GM18868 (cell line): ENCODE data around the gene SYCE3.

Experiments
- ATAC-seq: cut with Tn5 transposase; IDR thresholded peaks from one replicate; pipeline ENCODE4 v1.9.1; 2021; ENCODE audit warnings: mild to moderate bottlenecking, moderate library complexity; ENCODE audit not compliant: unreplicated experiment

SYCE3 gene

DNA sequence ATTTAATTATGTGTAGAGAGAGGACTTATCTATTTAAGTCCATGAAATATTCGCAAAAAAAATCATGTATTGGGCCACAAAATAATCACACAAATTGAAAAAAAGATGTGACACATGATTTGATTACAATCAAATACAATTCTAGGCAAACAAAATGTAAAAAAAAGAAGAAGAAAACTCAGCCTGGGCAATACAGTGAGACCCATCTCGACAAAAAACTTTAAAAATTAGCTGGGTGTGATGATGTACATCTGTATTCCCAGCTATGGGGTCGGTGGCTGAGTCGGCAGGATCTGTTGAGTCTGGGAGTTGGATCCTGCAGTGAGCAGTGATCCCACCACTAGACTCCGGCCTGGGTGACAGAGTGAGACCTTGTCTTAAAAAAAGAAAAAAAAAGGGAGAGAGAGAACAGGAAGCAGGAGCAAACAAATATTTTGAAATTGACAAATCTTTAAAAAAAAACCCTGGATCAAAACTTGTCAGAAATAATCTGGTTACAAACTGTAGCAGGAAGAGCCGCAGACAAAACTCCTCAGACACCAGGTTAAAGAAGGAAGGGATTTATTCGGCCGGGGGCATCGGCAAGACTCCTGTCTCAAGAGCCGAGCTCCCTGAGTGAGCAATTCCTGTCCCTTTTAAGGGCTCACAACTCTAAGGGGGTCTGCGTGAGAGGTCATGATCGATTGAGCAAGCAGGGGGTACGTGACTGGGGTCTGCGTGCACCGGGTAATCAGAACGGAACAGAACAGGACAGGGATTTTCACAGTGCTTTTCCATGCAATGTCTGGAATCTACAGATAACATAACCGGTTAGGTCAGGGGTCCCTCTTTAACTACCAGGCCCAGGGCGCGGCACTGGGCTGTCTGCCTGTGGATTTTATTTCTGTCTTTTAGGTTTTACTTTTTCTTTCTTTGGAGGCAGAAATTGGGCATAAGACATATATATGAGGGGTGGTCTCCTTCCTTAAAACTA lies 29.6 kb downstream of the SYCE3 start:
- no peak for ATAC-seq

DNA sequence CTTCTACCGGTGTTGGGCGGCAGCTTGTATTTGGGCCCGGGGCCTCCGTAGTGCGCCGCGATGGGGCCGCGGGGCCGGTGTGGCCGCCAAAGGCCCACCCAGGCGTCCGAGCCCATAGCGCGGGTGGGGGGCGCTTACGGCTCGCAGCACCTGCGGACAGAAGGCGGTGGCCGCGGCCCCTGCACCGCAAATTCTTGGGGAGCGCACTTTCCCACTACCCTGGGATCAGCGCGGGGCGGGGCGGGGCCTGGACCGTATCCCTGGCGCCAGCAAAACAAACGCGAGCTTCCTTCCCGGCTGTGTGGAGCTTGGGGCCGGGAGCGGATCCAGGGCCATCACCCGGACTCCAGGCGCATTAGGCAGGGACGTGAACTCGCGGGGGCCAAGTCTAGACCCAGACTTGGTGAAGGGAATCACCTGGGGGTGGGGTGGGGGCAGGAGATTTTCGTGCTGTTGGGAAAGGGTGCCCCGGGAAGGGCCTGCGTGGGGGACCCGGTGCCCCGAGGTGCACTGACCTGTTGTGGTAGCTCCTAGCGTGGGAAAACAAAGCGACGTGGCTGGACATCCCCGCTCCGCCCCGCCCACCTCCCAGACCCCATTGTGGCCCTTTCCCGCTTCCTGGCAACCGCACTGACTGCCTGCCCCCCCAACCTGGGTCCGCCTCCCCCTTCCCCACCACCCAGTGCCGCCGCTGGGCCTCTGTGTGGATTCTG lies 30.6 kb downstream of the SYCE3 start:
- no peak for ATAC-seq

DNA sequence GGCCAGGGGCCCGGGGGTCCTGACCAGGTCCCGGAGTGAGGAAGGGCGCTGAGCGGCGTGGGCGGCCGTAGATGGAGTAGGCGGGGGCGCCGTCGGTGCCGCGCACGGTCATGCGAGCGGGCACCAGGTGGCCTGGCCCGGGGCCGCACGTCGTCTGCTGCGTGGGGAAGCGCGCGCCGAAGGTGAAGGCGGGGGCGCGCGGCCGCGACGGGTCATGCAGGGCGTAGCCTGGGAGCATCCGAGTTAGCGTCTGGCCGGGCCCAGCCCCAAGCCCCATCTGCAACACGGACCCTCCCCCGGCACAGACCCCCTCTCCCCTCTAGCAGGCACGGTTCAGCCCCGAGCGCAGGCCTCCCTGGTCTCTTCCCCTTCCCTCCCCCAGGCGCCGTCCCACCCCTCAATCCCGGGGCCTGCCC lies 31.2 kb downstream of the SYCE3 start:
- no peak for ATAC-seq

DNA sequence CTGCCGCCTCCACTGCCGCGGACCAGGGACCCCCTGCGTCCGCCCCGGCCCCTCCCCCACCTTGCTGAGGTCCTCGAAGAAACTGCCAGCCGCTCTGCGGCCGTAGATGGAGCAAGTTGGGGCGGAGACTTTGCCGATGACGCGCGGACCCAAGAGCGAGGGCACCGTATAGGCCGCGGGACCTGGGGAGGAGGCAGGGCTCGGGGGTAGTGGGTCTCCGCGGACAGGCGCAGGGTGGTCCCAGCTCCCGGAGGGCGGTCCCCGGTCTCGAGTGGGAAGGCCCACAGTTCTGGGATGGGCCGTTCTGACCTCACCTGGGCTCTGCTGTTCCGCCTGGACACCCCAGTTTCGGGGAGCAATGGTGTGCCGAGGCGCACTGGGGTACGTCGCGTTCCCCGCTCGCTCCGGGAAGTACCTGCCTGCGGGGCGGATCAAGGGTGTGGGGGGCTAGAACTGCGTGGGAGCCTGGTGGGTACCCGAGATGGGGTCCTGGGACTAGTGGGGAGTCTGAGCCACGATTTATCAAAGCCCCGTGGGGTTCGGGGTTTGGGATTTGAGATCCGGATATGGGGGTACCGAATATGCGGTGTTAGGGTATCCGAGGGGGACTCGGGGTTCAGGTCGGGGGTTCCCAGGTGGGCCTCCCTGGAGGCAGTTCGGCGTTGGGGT lies 31.7 kb downstream of the SYCE3 start:
- no peak for ATAC-seq

DNA sequence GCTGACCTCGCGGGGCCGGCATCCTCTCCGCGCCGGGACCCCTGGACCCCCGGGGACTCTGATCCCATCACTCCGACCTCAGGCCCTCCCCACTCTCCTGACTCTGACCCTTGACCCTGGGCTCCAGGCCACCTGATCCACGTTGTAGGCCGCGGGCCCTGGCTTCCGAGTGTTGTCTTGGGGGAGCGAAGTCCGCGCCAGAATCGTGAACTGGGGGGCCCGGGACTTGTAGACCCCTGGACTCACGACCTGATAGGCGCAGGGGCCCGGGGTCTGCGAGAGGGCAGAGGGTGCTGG lies 32.2 kb downstream of the SYCE3 start:
- ATAC-seq: no peak

DNA sequence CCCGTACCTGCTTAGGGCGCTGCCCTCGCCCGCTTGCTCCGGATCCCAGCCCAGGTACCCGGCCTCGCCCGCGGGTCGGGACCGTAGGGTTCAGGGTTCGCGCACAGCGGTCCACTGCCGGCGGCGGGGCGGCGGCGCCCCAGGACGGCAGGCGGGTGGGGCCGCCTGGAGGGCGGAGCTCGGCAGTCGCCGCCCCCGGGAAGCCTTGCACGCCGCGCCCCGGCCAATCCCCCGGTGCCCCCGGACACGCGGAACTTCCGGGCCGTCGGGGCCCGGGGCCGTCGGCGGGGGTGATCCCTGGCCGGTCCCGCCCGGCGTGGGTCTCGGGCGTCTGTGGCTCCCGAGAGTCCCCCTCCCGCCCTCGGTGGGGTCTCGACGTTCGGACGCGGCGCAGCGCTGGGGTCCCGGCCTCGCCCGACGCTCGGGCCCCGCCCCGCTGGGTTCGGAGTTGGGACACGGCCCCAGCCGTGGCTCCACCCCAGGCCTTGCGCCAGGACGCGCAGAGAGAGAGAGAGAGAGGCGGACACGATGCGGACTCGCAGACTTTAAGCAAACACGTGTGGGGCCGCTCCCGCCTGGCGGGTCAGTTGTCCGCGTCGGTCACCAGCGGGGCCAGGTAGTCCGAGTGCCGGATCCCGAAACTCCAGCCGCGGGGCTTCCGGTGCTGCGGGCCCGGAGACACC lies 32.7 kb downstream of the SYCE3 start, which contains the start of gene TYMP:
TSS of gene TYMP (minus strand) at position 116 of the 683 bp plus-strand sequence. CDS start 303 bp downstream, outside the sequence.
- peak; percentile 20 for ATAC-seq

DNA sequence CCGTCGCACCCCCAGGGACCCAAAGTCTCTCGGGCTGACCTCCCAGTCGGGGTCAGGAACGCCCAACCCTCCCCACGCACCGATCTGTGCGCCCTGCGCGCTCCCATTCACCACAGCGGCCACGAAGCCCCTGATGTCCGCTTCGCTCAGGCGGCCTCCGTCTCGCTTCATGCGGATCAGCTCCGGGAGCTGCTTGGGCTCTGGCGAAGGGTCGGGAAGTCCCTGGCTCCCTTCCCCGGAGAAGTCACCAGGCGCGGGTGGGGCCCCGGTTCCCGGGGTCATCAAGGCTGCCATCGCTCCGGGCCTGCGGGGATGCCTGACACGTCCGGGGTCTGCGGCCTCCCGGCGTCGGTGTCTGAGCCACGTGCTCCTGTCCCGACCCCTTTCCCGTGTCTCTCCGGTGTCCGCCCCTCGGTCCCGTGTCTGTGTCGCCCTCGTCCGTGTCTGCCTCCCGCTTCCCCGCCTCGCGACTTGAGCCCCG lies 33.3 kb downstream of the SYCE3 start:
- ATAC-seq: no peak

DNA sequence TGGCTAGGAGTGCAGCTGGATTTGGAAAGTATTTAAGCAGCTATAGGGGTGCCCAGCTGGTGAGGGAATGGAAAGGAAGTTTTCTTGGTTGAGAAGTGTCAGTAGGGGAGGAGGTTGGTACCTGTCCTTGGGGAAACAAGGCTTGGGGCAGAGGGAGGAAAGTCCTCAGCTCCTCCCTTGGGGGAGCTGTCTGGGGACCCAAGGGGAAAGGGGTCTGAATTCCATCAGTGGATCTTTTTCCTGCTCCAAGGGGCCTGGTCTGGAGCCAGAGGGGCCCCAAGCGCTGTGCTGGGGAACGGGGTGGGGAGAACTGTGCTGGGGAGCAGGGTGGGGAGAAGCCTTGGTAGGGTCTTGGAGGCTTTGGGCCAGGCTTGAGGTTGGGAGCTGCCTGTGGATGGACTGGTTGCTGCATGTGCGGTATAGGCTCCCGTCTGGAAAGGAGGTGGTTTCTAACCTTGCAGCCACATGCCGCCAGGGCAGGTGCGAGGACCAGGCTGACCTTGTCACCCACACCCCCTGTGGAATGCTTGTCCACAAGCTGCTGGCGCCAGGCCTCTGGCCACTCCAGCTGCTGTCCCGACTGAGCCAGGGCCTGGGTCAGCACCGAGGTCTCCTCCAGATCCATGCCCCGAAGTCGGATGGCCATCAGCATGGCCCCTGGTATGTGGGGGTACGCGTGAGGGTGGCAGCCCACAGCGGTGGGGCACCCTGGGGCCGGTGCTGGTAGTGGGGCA lies 33.9 kb downstream of the SYCE3 start:
- no peak for ATAC-seq

DNA sequence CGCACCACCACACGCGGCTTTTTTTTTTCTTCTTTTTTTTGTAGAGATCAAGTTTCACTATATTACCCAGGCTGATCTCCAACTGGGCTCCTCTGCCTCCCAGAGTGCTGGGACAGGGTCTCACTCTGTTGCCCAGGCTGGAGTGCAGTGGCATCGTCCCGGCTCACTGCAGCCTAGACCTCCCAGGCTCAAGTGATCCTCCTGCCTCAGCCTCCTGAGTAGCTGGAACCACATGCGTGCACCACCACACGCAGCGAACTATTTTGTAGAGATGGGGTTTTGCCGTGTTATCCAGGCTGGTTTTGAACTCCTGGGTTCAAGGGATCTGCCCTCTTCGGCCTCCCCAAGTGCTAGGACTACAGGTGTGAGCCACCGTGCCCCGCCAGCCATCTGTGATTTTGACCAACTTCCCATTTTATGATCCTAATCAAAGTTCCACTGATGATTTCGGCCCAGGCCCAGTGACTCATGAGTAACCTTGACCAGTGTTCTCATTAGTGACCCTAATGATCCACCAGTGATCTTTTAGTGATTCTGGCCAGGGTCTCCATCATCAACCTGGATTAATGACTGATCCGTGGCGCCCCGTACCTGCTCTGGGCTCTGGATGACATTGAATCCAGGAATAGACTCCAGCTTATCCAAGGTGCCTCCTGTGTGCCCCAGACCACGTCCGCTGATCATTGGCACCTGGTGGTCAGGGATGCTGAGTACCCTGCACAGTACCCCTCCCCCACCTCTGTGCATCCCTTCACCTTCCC lies 34.6 kb downstream of the SYCE3 start:
- no peak for ATAC-seq

DNA sequence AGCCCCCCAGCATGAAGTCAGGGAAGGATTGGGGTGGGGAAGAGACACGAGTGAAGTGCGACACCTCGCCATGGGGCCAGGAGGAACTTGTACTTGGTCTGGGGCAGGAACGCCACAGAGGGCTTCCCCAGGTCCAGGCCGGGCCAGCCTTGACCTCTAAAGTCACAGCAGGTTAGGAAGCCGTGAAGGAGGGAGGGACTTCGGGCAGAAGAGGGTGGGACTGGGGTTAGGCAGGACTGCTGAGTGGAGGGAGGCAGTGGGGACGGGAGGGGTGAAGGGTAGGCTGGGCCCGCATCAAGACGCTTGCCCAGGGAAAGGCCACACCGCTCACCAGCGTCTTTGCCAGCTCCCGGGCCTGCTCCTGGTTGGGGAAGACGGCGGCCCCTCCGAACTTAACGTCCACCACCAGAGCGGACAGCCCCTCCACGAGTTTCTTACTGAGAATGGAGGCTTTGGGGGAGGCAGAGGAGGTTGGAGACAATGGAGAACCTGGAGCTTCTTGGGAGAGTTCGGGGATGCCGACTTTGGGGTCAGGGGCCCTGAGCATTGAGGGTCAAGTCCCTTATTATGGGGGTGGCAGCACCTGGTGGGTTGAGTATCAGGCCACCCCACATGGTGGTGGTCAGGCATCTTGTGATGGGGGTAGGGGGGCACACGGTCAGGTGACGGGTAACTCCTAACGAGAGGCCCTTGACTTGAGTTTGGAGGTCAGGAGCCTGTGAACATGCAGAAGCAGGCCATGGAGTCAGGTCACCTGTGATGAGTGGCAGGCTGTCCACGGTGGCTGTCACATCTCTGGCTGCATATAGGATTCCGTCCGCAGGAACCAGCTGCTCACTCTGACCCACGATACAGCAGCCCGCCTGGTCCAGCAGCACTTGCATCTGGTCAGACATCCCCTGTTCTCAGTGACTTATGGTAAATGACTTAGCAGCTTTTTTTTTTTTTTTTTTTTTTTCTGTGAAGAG lies 35.6 kb downstream of the SYCE3 start:
- ATAC-seq: no peak

DNA sequence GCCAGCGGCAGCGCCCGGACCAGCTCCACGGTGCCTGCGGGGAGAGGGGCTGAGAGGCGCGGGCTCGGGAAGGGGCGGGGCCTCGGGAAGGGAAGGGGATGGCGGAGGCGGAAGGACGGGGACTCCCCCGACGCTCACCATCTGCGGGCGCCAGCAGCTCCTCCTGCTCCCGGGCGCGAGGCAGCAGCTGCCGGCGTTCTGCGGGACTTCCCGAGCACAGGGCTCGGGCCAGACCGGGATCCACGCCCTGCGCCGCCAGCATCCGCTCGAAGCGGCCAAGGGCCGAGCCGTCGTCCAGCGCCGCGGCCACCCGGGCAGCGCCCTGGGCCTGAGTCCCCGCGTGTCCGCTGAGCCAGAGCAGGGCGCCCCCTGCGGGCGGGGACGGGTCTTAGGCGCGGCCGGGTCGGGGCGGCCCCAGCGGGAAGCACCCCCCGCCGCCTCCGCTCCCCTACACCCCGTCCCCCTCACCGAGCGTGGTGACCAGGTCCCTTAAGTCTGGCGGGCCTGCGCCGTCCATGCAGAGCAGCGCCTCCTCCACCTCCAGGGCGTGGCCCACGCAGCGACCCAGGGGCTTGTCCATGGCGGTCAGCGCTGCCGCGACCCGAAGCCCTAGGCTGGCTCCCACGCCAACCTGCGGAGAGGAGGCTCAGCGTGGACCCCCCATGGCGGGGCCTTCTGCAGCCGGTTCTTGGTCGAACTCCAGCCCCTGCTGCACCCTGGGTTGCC lies 36.4 kb downstream of the SYCE3 start:
- peak; percentile 27 for ATAC-seq

DNA sequence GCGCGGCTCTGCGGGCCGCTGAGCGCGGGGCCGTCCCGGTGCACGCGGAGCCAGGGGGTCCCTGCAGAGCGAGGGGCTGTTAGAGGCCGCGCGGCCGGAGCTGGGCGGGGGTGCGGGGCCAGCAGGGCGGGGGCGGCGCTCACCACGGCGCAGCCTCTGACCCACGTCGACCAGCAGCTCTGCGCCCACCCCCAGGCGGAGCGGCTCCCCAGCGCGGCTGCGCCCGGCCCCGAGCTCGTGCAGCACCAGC lies 36.9 kb downstream of the SYCE3 start:
- ATAC-seq: no peak

DNA sequence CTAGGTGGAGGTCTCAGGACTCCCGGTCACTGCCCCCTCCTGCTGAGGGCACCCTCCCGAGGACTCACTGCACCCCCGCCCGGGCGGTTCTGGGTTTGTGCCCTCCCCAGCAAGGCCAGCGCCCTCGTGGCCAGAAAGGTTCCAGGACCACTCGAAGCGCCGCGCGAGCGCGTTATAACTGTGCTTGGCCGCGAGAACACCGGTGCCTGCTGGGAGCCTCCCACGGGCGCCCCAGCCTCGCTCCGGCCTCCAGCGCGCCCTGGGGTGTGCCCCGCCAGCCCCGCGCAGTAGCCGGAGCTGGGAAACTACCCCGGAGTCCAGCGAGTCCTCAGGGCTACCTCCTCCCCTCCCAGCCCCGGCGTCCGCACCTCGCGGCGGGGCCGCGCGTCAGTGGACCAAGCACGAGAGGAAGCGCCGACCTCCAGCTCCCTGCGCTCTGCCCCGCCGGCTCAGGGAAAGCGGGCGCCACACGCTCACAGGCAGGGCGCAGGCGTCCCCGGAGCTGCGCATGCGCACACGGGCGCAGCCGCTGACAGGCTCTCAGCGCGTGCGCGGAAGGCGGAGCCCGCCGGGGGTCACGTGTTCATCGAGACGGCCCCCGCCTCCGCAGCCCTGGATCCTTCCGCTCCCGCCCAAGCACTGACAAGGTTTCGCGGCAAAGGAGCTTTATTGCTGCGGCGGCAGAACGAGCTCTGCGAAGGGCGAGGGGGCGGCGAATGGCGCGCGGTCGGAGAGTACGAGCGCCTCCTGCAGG lies 37.4 kb downstream of the SYCE3 start, which contains the start of gene SCO2:
TSS of gene SCO2 (minus strand) at position 495 of the 754 bp plus-strand sequence. CDS start 1,187 bp downstream, outside the sequence.
- ATAC-seq: peak; percentile 45

DNA sequence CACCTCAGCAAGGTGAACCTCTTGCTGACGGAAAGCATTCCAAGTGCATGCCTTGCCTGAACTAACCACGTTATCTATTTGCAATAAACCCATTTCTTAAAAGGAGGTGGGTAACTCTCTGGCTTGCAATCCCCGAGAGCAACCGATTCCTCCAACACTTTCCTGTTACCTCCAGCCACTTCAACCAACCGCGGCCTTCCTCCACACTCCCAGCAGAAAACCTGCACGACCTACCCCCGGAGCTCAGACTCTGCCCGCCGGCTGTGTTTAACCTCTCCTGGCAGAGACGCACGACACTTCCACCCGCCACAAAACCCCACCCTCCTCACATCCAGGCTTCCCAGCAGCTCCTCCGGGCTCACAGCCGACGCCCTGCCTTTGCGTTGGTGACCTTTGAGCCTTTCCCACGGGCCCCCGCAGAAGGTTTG lies 38.0 kb downstream of the SYCE3 start:
- no peak for ATAC-seq

DNA sequence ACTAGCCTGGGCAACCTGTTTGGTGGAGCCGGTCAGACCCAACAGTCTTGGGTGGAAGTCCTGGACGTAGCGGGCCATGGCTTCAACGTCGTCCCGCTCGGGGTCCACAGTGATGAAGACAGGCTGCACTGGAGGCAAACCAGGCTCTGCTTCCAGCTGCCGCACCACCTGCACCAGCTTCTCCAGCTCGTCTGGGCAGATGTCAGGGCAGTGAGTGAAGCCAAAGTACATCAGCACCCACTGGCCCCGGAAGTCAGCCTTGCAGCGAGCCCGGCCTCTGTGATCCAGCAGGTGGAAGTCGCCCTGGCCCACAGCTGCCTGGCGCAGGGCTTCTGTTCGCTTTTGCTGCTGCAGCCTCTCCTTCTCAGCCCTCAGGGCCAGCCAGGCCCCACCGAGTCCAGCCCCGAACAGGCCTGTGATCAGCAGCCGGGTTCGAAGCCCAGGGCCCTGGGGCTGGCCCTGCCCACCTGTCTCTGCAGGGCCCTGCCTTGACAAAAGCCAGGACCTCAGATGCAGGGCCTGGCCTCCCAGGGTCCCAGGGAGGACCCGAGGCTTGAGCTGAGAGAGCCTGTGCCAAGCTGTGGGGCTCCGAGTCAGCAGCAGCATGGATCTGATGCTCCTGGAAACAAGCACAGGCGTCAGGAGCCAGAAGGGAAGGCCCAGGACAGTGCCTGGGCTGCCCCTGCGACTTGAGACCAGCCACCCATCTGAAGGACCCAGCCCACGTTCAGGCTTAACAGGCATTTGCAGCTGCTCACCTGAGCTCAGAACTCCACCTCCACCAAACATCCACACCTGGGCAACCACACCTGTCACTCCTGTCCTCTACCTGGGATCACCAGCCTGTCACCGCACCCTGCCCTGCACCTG lies 38.7 kb downstream of the SYCE3 start:
- no peak for ATAC-seq

DNA sequence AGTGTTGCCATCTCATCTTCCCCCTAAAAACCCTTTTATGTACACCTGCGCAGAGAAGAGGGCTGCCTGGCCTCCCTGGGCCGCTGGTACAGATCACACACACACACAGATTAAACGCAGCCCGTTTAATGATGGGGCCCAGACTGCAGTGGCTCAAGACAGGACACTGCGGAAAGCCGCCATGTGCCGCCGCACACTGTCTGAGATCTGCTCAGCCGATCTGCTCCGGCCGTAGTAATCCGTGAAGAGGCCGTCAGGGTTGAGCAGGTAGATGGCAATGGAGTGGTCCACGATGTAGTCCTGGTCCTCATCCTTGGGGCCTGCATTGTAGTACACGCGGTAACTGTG lies 39.3 kb downstream of the SYCE3 start:
- ATAC-seq: no peak
